GM23338 (cell line): ENCODE measurements around the gene OGG1. TPM values are rescaled to one million over a fixed set of nuclear protein-coding genes. Genes with fewer than 3 reads are reported as not detected.

ENCODE experiments used
- ATAC-seq: fragments of 200-7000 bp; cut with Tn5 transposase; 3 replicates; pipeline ENCODE4 v1.9.1; 2020
- DNase-seq: peaks from one replicate; pipeline ENCODE4 v3.0.0-alpha.2; 2015; ENCODE audit warnings: low spot score
- H2AFZ ChIP-seq: fragments of 200-600 bp; sonication (generic); 2 replicates; pipeline ENCODE4 v1.8.0; 2016; ENCODE audit warnings: antibody characterized with exemption, mild to moderate bottlenecking, moderate library complexity
- H3F3A ChIP-seq: fragments of 200-600 bp; sonication (generic); replicated peaks from 2 replicates; pipeline ENCODE4 v1.8.0; 2017; ENCODE audit warnings: antibody characterized with exemption, mixed run types, low read depth
- H3K27ac ChIP-seq: fragments of 200-600 bp; sonication (generic); 2 replicates; pipeline ENCODE4 v1.6.1; 2016; ENCODE audit warnings: low read depth
- H3K27me3 ChIP-seq: fragments of 200-600 bp; sonication (generic); 2 replicates; pipeline ENCODE4 v1.8.0; 2016; ENCODE audit warnings: mild to moderate bottlenecking, mixed run types, moderate library complexity; ENCODE audit not compliant: insufficient read depth
- H3K36me3 ChIP-seq: fragments of 200-600 bp; sonication (generic); 2 replicates; pipeline ENCODE4 v1.8.0; 2016; ENCODE audit warnings: mild to moderate bottlenecking; ENCODE audit not compliant: insufficient read depth
- H3K4me1 ChIP-seq: fragments of 200-600 bp; sonication (generic); 2 replicates; pipeline ENCODE4 v1.8.0; 2016; ENCODE audit warnings: mild to moderate bottlenecking, moderate library complexity; ENCODE audit not compliant: insufficient read depth
- H3K4me2 ChIP-seq: fragments of 200-600 bp; sonication (generic); 2 replicates; pipeline ENCODE4 v1.7.1; 2017; ENCODE audit warnings: mixed run types
- H3K4me3 ChIP-seq: fragments of 200-600 bp; sonication (generic); 2 replicates; pipeline ENCODE4 v1.6.1; 2016; ENCODE audit warnings: mixed run types
- H3K79me2 ChIP-seq: fragments of 200-600 bp; sonication (generic); replicated peaks from 2 replicates; pipeline ENCODE4 v1.8.0; 2017; ENCODE audit warnings: mild to moderate bottlenecking; ENCODE audit not compliant: insufficient read depth
- H3K9me2 ChIP-seq: fragments of 200-600 bp; sonication (generic); 2 replicates; pipeline ENCODE4 v1.8.0; 2017; ENCODE audit not compliant: insufficient read depth
- H4K20me1 ChIP-seq: fragments of 200-600 bp; sonication (generic); replicated peaks from 2 replicates; pipeline ENCODE4 v1.8.0; 2017; ENCODE audit warnings: mild to moderate bottlenecking; ENCODE audit not compliant: insufficient read depth
- H3K27ac Mint-ChIP-seq: 2 replicates; pipeline ENCODE4 v1.8.0; 2020; ENCODE audit warnings: inconsistent platforms, mild to moderate bottlenecking, moderate library complexity, mixed read lengths
- H3K27me3 Mint-ChIP-seq: 3 replicates; pipeline ENCODE4 v1.8.0; 2022; ENCODE audit warnings: low read depth, mild to moderate bottlenecking, moderate library complexity, mixed read lengths, inconsistent platforms; ENCODE audit not compliant: insufficient read depth, poor library complexity
- H3K36me3 Mint-ChIP-seq: 3 replicates; pipeline ENCODE4 v1.8.0; 2021; ENCODE audit warnings: low read depth, mild to moderate bottlenecking, inconsistent platforms, moderate library complexity, mixed read lengths
- H3K4me1 Mint-ChIP-seq: 3 replicates; pipeline ENCODE4 v1.8.0; 2020; ENCODE audit warnings: mild to moderate bottlenecking, inconsistent platforms, mixed read lengths
- H3K4me3 Mint-ChIP-seq: 3 replicates; pipeline ENCODE4 v1.8.0; 2021; ENCODE audit warnings: moderate library complexity, mild to moderate bottlenecking, inconsistent platforms, mixed read lengths
- H3K9me3 Mint-ChIP-seq: 3 replicates; pipeline ENCODE4 v1.8.0; 2020; ENCODE audit warnings: moderate library complexity, mild to moderate bottlenecking, inconsistent platforms, mixed read lengths
- CREB1 ChIP-seq: fragments of 250-450 bp; sonication (Bioruptor Pico); IDR thresholded peaks from 2 replicates; pipeline ENCODE4 v1.5.0; 2020; ENCODE audit warnings: low read depth, mild to moderate bottlenecking, moderate library complexity
- CTCF ChIP-seq, 2 experiments: fragments of 200-600 bp in 1 of 2; sonication (generic) in 1 of 2; conservative IDR thresholded peaks; 2 replicates each; pipeline versions ENCODE4 v1.5.1 to v1.6.1; 2016 to 2017; ENCODE audit warnings: antibody characterized with exemption in 2 of 2, low read depth in 2 of 2, mild to moderate bottlenecking in 2 of 2, moderate library complexity in 1 of 2
- JUNB ChIP-seq: IDR thresholded peaks from one replicate; pipeline ENCODE4 v1.6.1; 2016; ENCODE audit warnings: antibody characterized with exemption; ENCODE audit not compliant: unreplicated experiment
- NANOG ChIP-seq: IDR thresholded peaks from 2 replicates; pipeline ENCODE4 v1.6.1; 2016; ENCODE audit warnings: antibody characterized with exemption, borderline replicate concordance
- ZNF114 ChIP-seq: fragments of 250-450 bp; sonication (Bioruptor Pico); IDR thresholded peaks from 2 replicates; pipeline ENCODE4 v1.5.0; 2020; ENCODE audit warnings: mild to moderate bottlenecking, moderate library complexity
- ZNF331 ChIP-seq: fragments of 250-450 bp; sonication (Bioruptor Pico); IDR thresholded peaks from 2 replicates; pipeline ENCODE4 v1.5.0; 2020; ENCODE audit warnings: low read depth, mild to moderate bottlenecking, moderate library complexity
- polyA plus RNA-seq: library from polyadenylated mRNA; unstranded; fragments of >200 nt; fragmentation: Nextera tagmentation; extraction: Ambion mirVana; gene quantifications from 2 replicates; pipeline ENCODE4 v1.2.1, GENCODE V29; 2016
- total RNA-seq: library from RNA; depleted of rRNA; stranded (reverse); fragments of >200 nt; shearing (Covaris generic); gene quantifications from 2 replicates; pipeline ENCODE4 v1.2.3, GENCODE V29; 2014
- TF ChIP-seq, protein P1 (sequence below): fragments of 250-450 bp; sonication (Bioruptor Pico); IDR thresholded peaks from 2 replicates; pipeline ENCODE4 v1.5.0; 2020; ENCODE audit warnings: mild to moderate bottlenecking, moderate library complexity

The OGG1 gene
- total and polyA plus RNA-seq, 2 experiments from 2014 or later, result 20.6 to 27.6 TPM

DNA sequence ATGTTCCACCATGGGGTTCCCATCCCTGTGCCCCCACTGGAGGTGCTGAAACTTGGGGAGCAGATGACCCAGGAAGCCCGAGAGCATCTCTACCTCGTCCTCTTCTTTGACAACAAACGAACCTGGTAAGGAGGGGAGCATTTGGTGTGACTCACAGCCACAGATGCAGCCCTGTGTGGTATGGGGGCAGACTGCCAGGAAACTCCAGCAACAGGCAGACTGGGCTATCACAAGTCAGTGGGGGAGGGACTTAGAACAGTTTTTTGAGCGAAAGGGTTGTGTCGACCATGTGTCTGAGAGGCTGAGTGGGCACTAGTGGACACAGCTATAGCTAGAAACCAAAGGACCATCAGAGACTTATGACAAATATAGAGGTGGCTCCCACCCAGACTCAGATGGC, 3.4 kb upstream of the OGG1 start:
- DNase-seq (no peak), ATAC-seq (no peak)
- Histone ChIP-seq H3K79me2 (peaks cover 11% of the 10 kb centered on the region), H3K4me3 (no peak overlapping the region), H3K4me1 (peaks cover 9% of the 10 kb centered on the region; the same call in 1 of the 2 replicates), H4K20me1 (no peaks in the 10 kb centered on the region), H3K27me3 (no peaks in the 10 kb centered on the region), H2AFZ (no peak overlapping the region), H3K9me2 (no peaks in the 10 kb centered on the region; the same call in 1 of the 2 replicates), H3F3A (peaks cover 20% of the 10 kb centered on the region), H3K4me2 (no peak overlapping the region), H3K36me3 (peaks cover 27% of the 10 kb centered on the region), H3K27ac (no peak overlapping the region)
- no peak overlapping the region for H3K4me3 Mint-ChIP-seq
- peaks cover 3% of the 10 kb centered on the region; the same call in 2 of the 3 replicates for H3K4me1 Mint-ChIP-seq
- H3K9me3 Mint-ChIP-seq, result no peaks in the 10 kb centered on the region
- H3K27me3 Mint-ChIP-seq, result peaks cover 11% of the 10 kb centered on the region
- H3K36me3 Mint-ChIP-seq, result peaks cover 80% of the 10 kb centered on the region
- TF ChIP-seq JUNB, result no peak
- no peak for TF ChIP-seq NANOG
- TF ChIP-seq ZNF114 (CRISPR knock-in tag), result no peak
- no peak for TF ChIP-seq ZNF331 (CRISPR knock-in tag)
- TF ChIP-seq, protein P1, sequence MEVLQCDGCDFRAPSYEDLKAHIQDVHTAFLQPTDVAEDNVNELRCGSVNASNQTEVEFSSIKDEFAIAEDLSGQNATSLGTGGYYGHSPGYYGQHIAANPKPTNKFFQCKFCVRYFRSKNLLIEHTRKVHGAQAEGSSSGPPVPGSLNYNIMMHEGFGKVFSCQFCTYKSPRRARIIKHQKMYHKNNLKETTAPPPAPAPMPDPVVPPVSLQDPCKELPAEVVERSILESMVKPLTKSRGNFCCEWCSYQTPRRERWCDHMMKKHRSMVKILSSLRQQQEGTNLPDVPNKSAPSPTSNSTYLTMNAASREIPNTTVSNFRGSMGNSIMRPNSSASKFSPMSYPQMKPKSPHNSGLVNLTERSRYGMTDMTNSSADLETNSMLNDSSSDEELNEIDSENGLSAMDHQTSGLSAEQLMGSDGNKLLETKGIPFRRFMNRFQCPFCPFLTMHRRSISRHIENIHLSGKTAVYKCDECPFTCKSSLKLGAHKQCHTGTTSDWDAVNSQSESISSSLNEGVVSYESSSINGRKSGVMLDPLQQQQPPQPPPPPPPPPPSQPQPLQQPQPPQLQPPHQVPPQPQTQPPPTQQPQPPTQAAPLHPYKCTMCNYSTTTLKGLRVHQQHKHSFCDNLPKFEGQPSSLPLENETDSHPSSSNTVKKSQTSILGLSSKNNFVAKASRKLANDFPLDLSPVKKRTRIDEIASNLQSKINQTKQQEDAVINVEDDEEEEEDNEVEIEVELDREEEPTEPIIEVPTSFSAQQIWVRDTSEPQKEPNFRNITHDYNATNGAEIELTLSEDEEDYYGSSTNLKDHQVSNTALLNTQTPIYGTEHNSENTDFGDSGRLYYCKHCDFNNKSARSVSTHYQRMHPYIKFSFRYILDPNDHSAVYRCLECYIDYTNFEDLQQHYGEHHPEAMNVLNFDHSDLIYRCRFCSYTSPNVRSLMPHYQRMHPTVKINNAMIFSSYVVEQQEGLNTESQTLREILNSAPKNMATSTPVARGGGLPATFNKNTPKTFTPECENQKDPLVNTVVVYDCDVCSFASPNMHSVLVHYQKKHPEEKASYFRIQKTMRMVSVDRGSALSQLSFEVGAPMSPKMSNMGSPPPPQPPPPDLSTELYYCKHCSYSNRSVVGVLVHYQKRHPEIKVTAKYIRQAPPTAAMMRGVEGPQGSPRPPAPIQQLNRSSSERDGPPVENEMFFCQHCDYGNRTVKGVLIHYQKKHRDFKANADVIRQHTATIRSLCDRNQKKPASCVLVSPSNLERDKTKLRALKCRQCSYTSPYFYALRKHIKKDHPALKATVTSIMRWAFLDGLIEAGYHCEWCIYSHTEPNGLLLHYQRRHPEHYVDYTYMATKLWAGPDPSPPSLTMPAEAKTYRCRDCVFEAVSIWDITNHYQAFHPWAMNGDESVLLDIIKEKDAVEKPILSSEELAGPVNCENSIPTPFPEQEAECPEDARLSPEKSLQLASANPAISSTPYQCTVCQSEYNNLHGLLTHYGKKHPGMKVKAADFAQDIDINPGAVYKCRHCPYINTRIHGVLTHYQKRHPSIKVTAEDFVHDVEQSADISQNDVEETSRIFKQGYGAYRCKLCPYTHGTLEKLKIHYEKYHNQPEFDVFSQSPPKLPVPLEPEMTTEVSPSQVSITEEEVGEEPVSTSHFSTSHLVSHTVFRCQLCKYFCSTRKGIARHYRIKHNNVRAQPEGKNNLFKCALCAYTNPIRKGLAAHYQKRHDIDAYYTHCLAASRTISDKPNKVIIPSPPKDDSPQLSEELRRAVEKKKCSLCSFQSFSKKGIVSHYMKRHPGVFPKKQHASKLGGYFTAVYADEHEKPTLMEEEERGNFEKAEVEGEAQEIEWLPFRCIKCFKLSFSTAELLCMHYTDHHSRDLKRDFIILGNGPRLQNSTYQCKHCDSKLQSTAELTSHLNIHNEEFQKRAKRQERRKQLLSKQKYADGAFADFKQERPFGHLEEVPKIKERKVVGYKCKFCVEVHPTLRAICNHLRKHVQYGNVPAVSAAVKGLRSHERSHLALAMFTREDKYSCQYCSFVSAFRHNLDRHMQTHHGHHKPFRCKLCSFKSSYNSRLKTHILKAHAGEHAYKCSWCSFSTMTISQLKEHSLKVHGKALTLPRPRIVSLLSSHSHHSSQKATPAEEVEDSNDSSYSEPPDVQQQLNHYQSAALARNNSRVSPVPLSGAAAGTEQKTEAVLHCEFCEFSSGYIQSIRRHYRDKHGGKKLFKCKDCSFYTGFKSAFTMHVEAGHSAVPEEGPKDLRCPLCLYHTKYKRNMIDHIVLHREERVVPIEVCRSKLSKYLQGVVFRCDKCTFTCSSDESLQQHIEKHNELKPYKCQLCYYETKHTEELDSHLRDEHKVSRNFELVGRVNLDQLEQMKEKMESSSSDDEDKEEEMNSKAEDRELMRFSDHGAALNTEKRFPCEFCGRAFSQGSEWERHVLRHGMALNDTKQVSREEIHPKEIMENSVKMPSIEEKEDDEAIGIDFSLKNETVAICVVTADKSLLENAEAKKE (CRISPR knock-in tag), result no peak
- TF ChIP-seq CREB1 (CRISPR knock-in tag), result no peak
- TF ChIP-seq CTCF (conservative IDR thresholded peaks at IDR 0.05; ENCODE audit: low read depth in 2 of 2), result no peak
- H3K27ac Mint-ChIP-seq, result no peak overlapping the region
